ENCODE results near the gene FTO. TPM values are rescaled to one million over a fixed set of nuclear protein-coding genes. Genes with fewer than 3 reads are reported as not detected.

FTO gene
- polyA plus RNA-seq, 1 experiment, result 135 TPM

- ChIA-PET POLR2A (no interaction called here), CTCF (no interaction called here)
- no peak for TF ChIP-seq CTCF (IDR thresholded peaks at IDR 0.05; ENCODE audit: low read depth, low read length)
- Histone ChIP-seq H3K9me3 (ENCODE audit: control insufficient read depth, insufficient read depth, low read length) (no peaks in the 10 kb centered on the region), H3K27me3 (ENCODE audit: control insufficient read depth, insufficient read depth, low read length) (no peaks in the 10 kb centered on the region), H3K4me3 (ENCODE audit: low read depth, low read length) (no peak overlapping the region), H3K27ac (ENCODE audit: low read depth, low read length) (no peak overlapping the region)
- no peak for DNase-seq (ENCODE audit: low read depth, low spot score)
These were observed 221.6 kb downstream of the FTO start for GRCh38 chr16:53925526-53925925.

- POLR2A ChIA-PET, result no interaction called here
- TF ChIP-seq CTCF (IDR thresholded peaks at IDR 0.05; ENCODE audit: low read depth, low read length), result no peak
- CTCF ChIA-PET, result no interaction called here
- no peak for DNase-seq (ENCODE audit: low read depth, low spot score)
- Histone ChIP-seq H3K9me3 (ENCODE audit: control insufficient read depth, insufficient read depth, low read length) (no peaks in the 10 kb centered on the region), H3K4me3 (ENCODE audit: low read depth, low read length) (no peak overlapping the region), H3K27ac (ENCODE audit: low read depth, low read length) (no peak overlapping the region), H3K27me3 (ENCODE audit: control insufficient read depth, insufficient read depth, low read length) (no peaks in the 10 kb centered on the region)
These were observed 222.3 kb downstream of the FTO start for GRCh38 chr16:53926209-53926608.

- Histone ChIP-seq H3K9me3 (ENCODE audit: control insufficient read depth, insufficient read depth, low read length) (no peaks in the 10 kb centered on the region), H3K4me3 (ENCODE audit: low read depth, low read length) (no peak overlapping the region), H3K27me3 (ENCODE audit: control insufficient read depth, insufficient read depth, low read length) (no peaks in the 10 kb centered on the region), H3K27ac (ENCODE audit: low read depth, low read length) (no peak overlapping the region)
- ChIA-PET POLR2A (no interaction called here), CTCF (interaction anchor here (1.0 kb wide), 1 partner anchor 160 kb away, joined by 3 read pairs; no protein-coding TSS in a partner anchor)
- DNase-seq (ENCODE audit: low read depth, low spot score), result no peak
- TF ChIP-seq CTCF (IDR thresholded peaks at IDR 0.05; ENCODE audit: low read depth, low read length), result no peak
These were observed 229.0 kb downstream of the FTO start for GRCh38 chr16:53932975-53933374.

GRCh38 chr16:53933407-53933806 is 229.5 kb downstream of the FTO start:
- DNase-seq (ENCODE audit: low read depth, low spot score), result no peak
- ChIA-PET CTCF (interaction anchor here (1.0 kb wide), 1 partner anchor 161 kb away, joined by 3 read pairs; no protein-coding TSS in a partner anchor), POLR2A (no interaction called here)
- Histone ChIP-seq H3K4me3 (ENCODE audit: low read depth, low read length) (no peak overlapping the region), H3K27me3 (ENCODE audit: control insufficient read depth, insufficient read depth, low read length) (no peaks in the 10 kb centered on the region), H3K27ac (ENCODE audit: low read depth, low read length) (no peak overlapping the region), H3K9me3 (ENCODE audit: control insufficient read depth, insufficient read depth, low read length) (no peaks in the 10 kb centered on the region)
- TF ChIP-seq CTCF (IDR thresholded peaks at IDR 0.05; ENCODE audit: low read depth, low read length), result no peak

- Histone ChIP-seq H3K9me3 (ENCODE audit: control insufficient read depth, insufficient read depth, low read length) (no peaks in the 10 kb centered on the region), H3K27me3 (ENCODE audit: control insufficient read depth, insufficient read depth, low read length) (no peaks in the 10 kb centered on the region), H3K4me3 (ENCODE audit: low read depth, low read length) (no peak overlapping the region), H3K27ac (ENCODE audit: low read depth, low read length) (no peak overlapping the region)
- DNase-seq (ENCODE audit: low read depth, low spot score), result no peak
- ChIA-PET POLR2A (no interaction called here), CTCF (interaction anchor here (1.6 kb wide), 1 partner anchor 13 kb away, joined by 3 read pairs; no protein-coding TSS in a partner anchor)
- TF ChIP-seq CTCF (IDR thresholded peaks at IDR 0.05; ENCODE audit: low read depth, low read length), result no peak
These were observed 232.1 kb downstream of the FTO start for GRCh38 chr16:53936052-53936451.

All from AG04450 (cell line).